OCI-M1 (cell line): Measurements from ENCODE around the gene SLC35E2B.

Experiments
- DNase-seq: peaks from one replicate; lab custom pipeline; 2025; lab: John Stamatoyannopoulos, UW

Gene SLC35E2B

DNA sequence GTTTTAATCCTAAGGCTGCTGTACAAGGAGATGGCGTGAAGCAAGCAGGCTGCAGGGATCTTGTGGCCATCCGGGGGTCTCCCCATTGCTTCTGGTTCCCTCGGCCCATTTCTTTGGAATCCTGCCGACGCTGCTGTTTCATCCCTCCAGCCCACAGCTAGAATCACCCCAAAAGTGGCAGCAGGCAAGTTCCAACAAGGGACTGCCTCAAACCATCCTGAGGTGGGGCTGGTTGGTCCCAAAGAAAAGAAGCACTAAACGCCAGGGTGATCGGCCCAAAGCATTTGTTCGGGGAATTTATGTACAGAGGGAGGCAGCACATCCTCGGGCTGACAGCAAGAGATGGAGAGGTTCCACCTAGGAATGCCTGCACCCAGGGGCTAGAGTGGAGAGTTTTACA, 81.8 kb downstream of the SLC35E2B start:
- no peak for DNase-seq

DNA sequence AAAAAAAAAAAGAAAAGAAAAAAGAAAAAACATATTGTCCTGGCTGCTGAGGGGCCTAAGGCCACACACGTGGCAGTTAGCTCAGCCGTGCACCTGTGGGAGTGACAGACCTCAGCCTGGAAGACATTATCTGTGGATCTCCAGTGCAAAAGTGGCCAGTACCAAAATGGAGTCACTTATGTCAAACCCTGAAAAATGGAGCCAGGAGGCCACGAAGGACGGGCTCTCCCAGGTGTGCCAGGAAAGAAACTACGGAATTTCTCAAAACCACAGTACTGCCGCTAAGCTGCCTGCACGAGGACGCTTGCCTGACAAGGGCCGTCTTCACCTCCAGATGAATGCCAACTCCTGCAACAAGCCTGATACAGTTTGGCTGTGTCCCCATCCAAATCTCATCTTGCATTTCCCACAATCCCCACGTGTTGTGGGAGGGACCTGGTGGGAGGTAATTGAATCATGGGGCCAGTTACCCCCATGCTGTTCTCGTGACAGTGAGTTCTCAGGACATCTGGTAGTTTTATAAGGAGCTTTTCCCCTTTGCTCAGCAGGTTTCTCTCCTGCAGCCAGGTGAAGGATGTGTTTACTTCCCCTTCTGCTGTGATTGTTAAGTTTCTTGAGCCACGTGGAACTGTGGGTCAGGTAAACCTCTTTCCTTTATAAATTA, 82.6 kb downstream of the SLC35E2B start:
- no peak for DNase-seq
